B cell (primary cell): ENCODE measurements around the gene ELMO1. TPM values are rescaled to one million over a fixed set of nuclear protein-coding genes. Genes with fewer than 3 reads are reported as not detected.

ENCODE experiments used
- ATAC-seq: fragments of 200-7000 bp; cut with Tn5 transposase; one replicate; pipeline ENCODE4 v1.10.0; 2021; ENCODE audit warnings: low read depth, mild to moderate bottlenecking, moderate number of reproducible peaks, moderate library complexity
- CTCF ChIA-PET: fragments of 350-600 bp; sonication (Branson Sonifier 250); formaldehyde crosslinking; loops from one replicate; lab custom pipeline; 2021; ENCODE audit warnings: antibody characterized with exemption, inconsistent platforms; lab: Charles Lee
- POLR2A ChIA-PET: fragments of 350-600 bp; sonication (Branson Sonifier 250); formaldehyde crosslinking; loops from one replicate; lab custom pipeline; 2021; ENCODE audit warnings: antibody characterized with exemption; lab: Charles Lee
- DNase-seq: peaks from one replicate; pipeline ENCODE4 v3.0.0; 2013
- H2AFZ ChIP-seq: 2 replicates; pipeline ENCODE4 v1.6.1; 2012; ENCODE audit warnings: mild to moderate bottlenecking, low read depth, low read length; ENCODE audit not compliant: insufficient read depth, poor library complexity, severe bottlenecking
- H3K27ac ChIP-seq, 2 donors: 1 replicate in 1 of 2; 2 replicates in 1 of 2; pipeline ENCODE4 v1.5.1; 2012 to 2013; ENCODE audit warnings: low read length in 2 of 2, mild to moderate bottlenecking in 2 of 2, moderate library complexity in 1 of 2
- H3K27me3 ChIP-seq, 4 experiments: fragments of 200-600 bp in 1 of 4; sonication (generic) in 1 of 4; replicated peaks in 1 of 4; 1 replicate in 2 of 4; 2 replicates in 2 of 4; pipeline versions ENCODE4 v1.6.1 to v1.7.0; 2013 to 2016; ENCODE audit warnings: low read length in 3 of 4, mild to moderate bottlenecking in 2 of 4, mixed read lengths in 1 of 4, moderate library complexity in 1 of 4; ENCODE audit not compliant: insufficient read depth in 4 of 4, control insufficient read depth in 3 of 4; ENCODE audit errors: control extremely low read depth in 1 of 4
- H3K36me3 ChIP-seq, 2 experiments: replicated peaks in 1 of 2; 1 replicate in 1 of 2; 2 replicates in 1 of 2; pipeline versions ENCODE4 v1.6.1 to v1.7.1; 2013; ENCODE audit warnings: low read length in 1 of 2; ENCODE audit not compliant: insufficient read depth in 2 of 2, control insufficient read depth in 1 of 2; ENCODE audit errors: control extremely low read depth in 1 of 2, extremely low read depth in 1 of 2
- H3K4me1 ChIP-seq, 2 donors: fragments of 200-600 bp in 1 of 2; sonication (generic) in 1 of 2; 1 replicate in 1 of 2; 2 replicates in 1 of 2; pipeline versions ENCODE4 v1.5.1 to v1.6.1; 2013 to 2017; ENCODE audit warnings: low read length in 2 of 2; ENCODE audit not compliant: control insufficient read depth in 2 of 2, insufficient read depth in 2 of 2
- H3K4me2 ChIP-seq: replicated peaks from 2 replicates; pipeline ENCODE3; 2012; ENCODE audit warnings: mild to moderate bottlenecking, low read depth, low read length; ENCODE audit not compliant: poor library complexity, severe bottlenecking
- H3K4me3 ChIP-seq, 5 experiments: fragments of 200-600 bp in 1 of 5; sonication (generic) in 1 of 5; 1 replicate in 3 of 5; 2 replicates in 2 of 5; pipeline versions ENCODE4 v1.5.1 to v1.7.0; 2011 to 2016; ENCODE audit warnings: low read length in 4 of 5, mild to moderate bottlenecking in 4 of 5, low read depth in 2 of 5, control low read depth in 1 of 5, moderate library complexity in 1 of 5; ENCODE audit not compliant: insufficient read depth in 1 of 5; ENCODE audit errors: control extremely low read depth in 1 of 5, extremely low read depth in 1 of 5
- H3K79me2 ChIP-seq: fragments of 200-600 bp; sonication (generic); one replicate; pipeline ENCODE4 v1.6.0; 2016; ENCODE audit warnings: low read length; ENCODE audit not compliant: control insufficient read depth, insufficient read depth
- H3K9ac ChIP-seq: fragments of 200-600 bp; sonication (generic); 2 replicates; pipeline ENCODE4 v1.6.1; 2017; ENCODE audit warnings: mild to moderate bottlenecking, low read length, moderate library complexity
- H3K9me3 ChIP-seq, 3 donors: one replicate each; pipeline versions ENCODE4 v1.6.1 to v1.7.1; 2013; ENCODE audit warnings: low read length in 2 of 3; ENCODE audit not compliant: control insufficient read depth in 2 of 3, insufficient read depth in 1 of 3; ENCODE audit errors: control extremely low read depth in 1 of 3
- H4K20me1 ChIP-seq: 2 replicates; pipeline ENCODE4 v1.6.0; 2012; ENCODE audit warnings: mild to moderate bottlenecking, low read length; ENCODE audit not compliant: insufficient read depth, control insufficient read depth, poor library complexity, severe bottlenecking
- H3K27ac Mint-ChIP-seq: one replicate; pipeline ENCODE4 v1.8.0; 2021; ENCODE audit warnings: mixed read lengths
- H3K27me3 Mint-ChIP-seq: one replicate; pipeline ENCODE4 v1.8.0; 2021; ENCODE audit warnings: mixed read lengths
- H3K4me1 Mint-ChIP-seq: one replicate; pipeline ENCODE4 v1.8.0; 2021; ENCODE audit warnings: mixed read lengths
- H3K4me3 Mint-ChIP-seq: one replicate; pipeline ENCODE4 v1.8.0; 2021; ENCODE audit warnings: mixed read lengths
- H3K9me3 Mint-ChIP-seq: one replicate; pipeline ENCODE4 v1.8.0; 2022; ENCODE audit warnings: mixed read lengths; ENCODE audit not compliant: insufficient read depth
- CTCF ChIP-seq: fragments of 200-600 bp; IDR thresholded peaks from one replicate; pipeline ENCODE4 v1.8.0; 2022; ENCODE audit warnings: antibody characterized with exemption, mild to moderate bottlenecking
- EZH2 ChIP-seq: IDR thresholded peaks from 2 replicates; pipeline ENCODE4 v1.6.1; 2012; ENCODE audit warnings: borderline replicate concordance, low read depth, mild to moderate bottlenecking, moderate library complexity, low read length; ENCODE audit not compliant: insufficient read depth, poor library complexity, severe bottlenecking
- WGBS: methylation state at CpG from one replicate; pipeline ENCODE4 v1.1.5; 2013; ENCODE audit warnings: missing lambda C conversion rate; ENCODE audit not compliant: insufficient coverage; 5-methylcytosine and 5-hydroxymethylcytosine counted together
- intact Hi-C: fragments of 100-400 bp; cut with micrococcal nuclease; formaldehyde crosslinking; loops from one replicate; pipeline ENCODE4 v1.10.0; 2022
- polyA plus RNA-seq: library from polyadenylated mRNA; depleted of rRNA; stranded (reverse); fragments of >200 nt; gene quantifications from 2 replicates; pipeline ENCODE4 v1.2.3, GENCODE V29; 2012
- total RNA-seq, 2 donors: library from RNA; stranded (reverse); fragments of 120-200 nt in 1 of 2; gene quantifications; 1 replicate in 1 of 2; 2 replicates in 1 of 2; pipeline versions ENCODE4 v1.2.3 to v1.2.4, GENCODE V29; 2013 to 2022

Gene ELMO1
- total and polyA plus RNA-seq, 2 donors (not counting 1 experiment from before 2014, with no cell fraction given): 44.7 to 177 TPM

DNA sequence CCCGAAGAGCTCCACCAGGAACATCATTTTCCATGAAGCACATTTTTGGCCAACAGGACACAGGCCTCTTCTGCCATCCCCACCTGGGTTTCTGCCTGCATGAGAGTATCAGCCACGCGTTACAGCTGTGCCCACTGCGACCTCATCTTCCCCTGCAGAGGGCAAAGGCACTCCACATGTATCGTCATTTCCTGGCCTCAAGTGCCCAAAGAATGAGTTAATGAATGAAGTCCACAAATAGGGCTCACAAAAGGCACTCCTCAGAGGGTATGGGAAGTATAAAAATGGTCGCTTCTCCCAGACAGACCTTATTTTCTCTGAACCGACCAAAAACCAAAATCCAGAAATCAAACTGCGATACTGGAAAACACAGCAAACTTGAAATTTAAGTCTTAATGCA lies 18.5 kb downstream of the ELMO1 start:
- H3K27me3 ChIP-seq: no peaks in the 10 kb centered on the region
- H2AFZ ChIP-seq: no peak overlapping the region
- ChIA-PET CTCF (interaction anchor here (0.9 to 1.2 kb wide), 2 partner anchors 11 to 17 kb away, joined by 3 read pairs; no protein-coding TSS in a partner anchor), POLR2A (interaction anchor here (1.3 kb wide), 1 partner anchor 18 kb away, joined by 5 read pairs; no protein-coding TSS in a partner anchor)
- Mint-ChIP-seq H3K4me1 (peaks cover 65% of the 10 kb centered on the region), H3K4me3 (no peak overlapping the region), H3K9me3 (no peaks in the 10 kb centered on the region), H3K27ac (no peak overlapping the region), H3K27me3 (no peaks in the 10 kb centered on the region)
- DNase-seq: no peak
- ATAC-seq: no peak
- H3K79me2 ChIP-seq: peaks cover 92% of the 10 kb centered on the region
- H3K27ac ChIP-seq: no peak overlapping the region
- intact Hi-C loops: no loop called here
- H3K36me3 ChIP-seq: peaks cover 0 to 9% of the 10 kb centered on the region in 2 experiments
- no peak overlapping the region for H3K4me3 ChIP-seq
- peaks cover 31 to 36% of the 10 kb centered on the region in 2 donors for H3K4me1 ChIP-seq
- H4K20me1 ChIP-seq: peaks cover 56% of the 10 kb centered on the region
- no peak overlapping the region for H3K9ac ChIP-seq
- WGBS: 79% methylated on average over 7 of the region's 8 CpGs
- no peaks in the 10 kb centered on the region for H3K9me3 ChIP-seq
- H3K4me2 ChIP-seq: no peak overlapping the region
- no peak for TF ChIP-seq EZH2
- no peak for TF ChIP-seq CTCF

- no peak overlapping the region for H3K27ac ChIP-seq
- H3K9ac ChIP-seq: no peak overlapping the region
- peaks cover 61% of the 10 kb centered on the region for H3K4me1 Mint-ChIP-seq
- H3K36me3 ChIP-seq: peaks cover 0 to 9% of the 10 kb centered on the region in 2 experiments
- H3K79me2 ChIP-seq: peaks cover 89% of the 10 kb centered on the region
- TF ChIP-seq EZH2: no peak
- TF ChIP-seq CTCF: no peak
- H2AFZ ChIP-seq: no peak overlapping the region
- intact Hi-C loops: no loop called here
- no peak overlapping the region for H3K27ac Mint-ChIP-seq
- DNase-seq (no peak), ATAC-seq (no peak)
- peaks cover 55% of the 10 kb centered on the region for H4K20me1 ChIP-seq
- H3K4me3 Mint-ChIP-seq: peak overlapping the region; percentile 1
- no peaks in the 10 kb centered on the region for H3K27me3 Mint-ChIP-seq
- ChIA-PET CTCF (interaction anchor here (0.9 to 1.2 kb wide), 2 partner anchors 12 to 18 kb away, joined by 3 read pairs; no protein-coding TSS in a partner anchor), POLR2A (interaction anchor here (1.3 kb wide), 1 partner anchor 18 kb away, joined by 5 read pairs; no protein-coding TSS in a partner anchor)
- H3K4me3 ChIP-seq: no peak overlapping the region
- H3K4me2 ChIP-seq: peak overlapping the region; percentile 14
- no peaks in the 10 kb centered on the region for H3K27me3 ChIP-seq
- H3K4me1 ChIP-seq: peaks cover 35 to 39% of the 10 kb centered on the region in 2 donors
- no peaks in the 10 kb centered on the region for H3K9me3 ChIP-seq
- H3K9me3 Mint-ChIP-seq: no peaks in the 10 kb centered on the region
These were observed 19.3 kb downstream of the ELMO1 start for GRCh38 chr7:37429435-37429791.
